Heart right ventricle (tissue), 16 donors: ENCODE data around the gene ZNF784. TPM values are rescaled to one million over a fixed set of nuclear protein-coding genes. Genes with fewer than 3 reads are reported as not detected.

Source experiments
- ATAC-seq, 8 donors: fragments of 200-7000 bp; cut with Tn5 transposase; one replicate each; pipeline ENCODE4 v1.9.1; 2020; ENCODE audit warnings: mild to moderate bottlenecking in 8 of 8, moderate library complexity in 8 of 8, moderate number of reproducible peaks in 1 of 8
- DNase-seq, 2 donors: peaks; one replicate each; pipeline ENCODE4 v3.0.0-alpha.2; 2020
- H3K27ac ChIP-seq, 10 donors: fragments of 200-600 bp; sonication (generic) in 2 of 10; one replicate each; pipeline versions ENCODE4 v1.5.0 to v1.8.0; 2020 to 2022; ENCODE audit warnings: mild to moderate bottlenecking in 3 of 10
- H3K27me3 ChIP-seq, 7 donors: fragments of 200-600 bp; one replicate each; pipeline ENCODE4 v1.8.0; 2021 to 2022; ENCODE audit warnings: mild to moderate bottlenecking in 2 of 7
- H3K36me3 ChIP-seq, 9 donors: fragments of 200-600 bp; sonication (generic) in 1 of 9; one replicate each; pipeline versions ENCODE4 v1.5.0 to v1.8.0; 2020 to 2022; ENCODE audit warnings: mild to moderate bottlenecking in 2 of 9
- H3K4me1 ChIP-seq, 9 donors: fragments of 200-600 bp; sonication (generic) in 1 of 9; one replicate each; pipeline versions ENCODE4 v1.5.0 to v1.8.0; 2020 to 2022; ENCODE audit warnings: mild to moderate bottlenecking in 4 of 9
- H3K4me3 ChIP-seq, 10 donors: fragments of 200-600 bp; sonication (generic) in 2 of 10; one replicate each; pipeline versions ENCODE4 v1.5.0 to v1.8.0; 2020 to 2022; ENCODE audit warnings: mild to moderate bottlenecking in 7 of 10, moderate library complexity in 2 of 10
- H3K9me3 ChIP-seq, 11 donors: fragments of 200-600 bp in 10 of 11; sonication (generic) in 2 of 11; one replicate each; pipeline versions ENCODE4 v1.5.0 to v1.8.0; 2013 to 2022; ENCODE audit warnings: mild to moderate bottlenecking in 2 of 11, control low read depth in 1 of 11, moderate library complexity in 1 of 11
- CTCF ChIP-seq, 9 donors: fragments of 200-600 bp; sonication (generic) in 2 of 9; IDR thresholded peaks; one replicate each; pipeline versions ENCODE4 v1.5.0 to v1.8.0; 2021 to 2022; ENCODE audit warnings: antibody characterized with exemption in 9 of 9, mild to moderate bottlenecking in 5 of 9, moderate library complexity in 1 of 9
- WGBS, 2 donors: extraction: QIAGEN DNeasy Blood & Tissue Kit; methylation state at CpG; one replicate each; pipeline ENCODE4 v1.1.7; 2013; ENCODE audit warnings: inconsistent platforms in 1 of 2; 5-methylcytosine and 5-hydroxymethylcytosine counted together
- intact Hi-C, 10 donors: fragments of 100-400 bp; cut with DNase I; formaldehyde crosslinking; loops; one replicate each; pipeline versions ENCODE4 v1.11.1 to v1.14.2; 2022
- polyA plus RNA-seq, 2 donors: library from polyadenylated mRNA; stranded (reverse); fragments of 200-250 nt; gene quantifications; one replicate each; pipeline ENCODE4 v1.2.3, GENCODE V29; 2013
- total RNA-seq, 10 donors: library from RNA; stranded (reverse); fragmentation: NEBNext Ultra II Directional in 3 of 10; extraction: Animal tissue kit (Norgen Biotek cat#: 25700) in 3 of 10; gene quantifications; one replicate each; pipeline versions ENCODE4 v1.2.1 to v1.2.4, GENCODE V29; 2021 to 2023
- donor health status: Arrhythmogenic right ventricular cardiomyopathy.
- donor health status: ischemic (EF 13 %, LVEDD 7.1; RV severe dilation, severe dysfunction).
- donor health status: healthy with polysubstance abuse.
- donor health status: DM: no; HTN: yes; CAD: no.
- donor health status: DM: no; HTN: no; CAD: no.
- donor health status: ischemic (EF 25% LVEDD 6.9; RV normal size, moderate dysfunction).
- donor health status: ischemic (EF 25% LVEDD 5.7; RV mildly dilated, moderate dysfunction).
- donor health status: healthy.
- donor health status: DM: yes; HTN: yes; CAD: no.
- donor health status: Ischemic cardiomyopathy.
- donor health status: ischemic (EF 35%, LVEDD 5.7; RV mildly dilated, moderate dysfunction).
- donor health status: nonischemic (EF 11% LVEDD 7.7; RV severe dilation, severe dysfunction).
- donor health status: DM: yes; HTN: yes; CAD: no.
- donor health status: PGD.
- donor health status: ischemic (EF 29% LVEDD 5.4; RV normal size, mild dysfunction).
- donor health status: nonischemic (EF 23%, LVEDD 6.1; RV moderate dilation, normal function).

Gene ZNF784
- total and polyA plus RNA-seq, 12 donors: 6.4 to 16.4 (median 11.8) TPM

DNA sequence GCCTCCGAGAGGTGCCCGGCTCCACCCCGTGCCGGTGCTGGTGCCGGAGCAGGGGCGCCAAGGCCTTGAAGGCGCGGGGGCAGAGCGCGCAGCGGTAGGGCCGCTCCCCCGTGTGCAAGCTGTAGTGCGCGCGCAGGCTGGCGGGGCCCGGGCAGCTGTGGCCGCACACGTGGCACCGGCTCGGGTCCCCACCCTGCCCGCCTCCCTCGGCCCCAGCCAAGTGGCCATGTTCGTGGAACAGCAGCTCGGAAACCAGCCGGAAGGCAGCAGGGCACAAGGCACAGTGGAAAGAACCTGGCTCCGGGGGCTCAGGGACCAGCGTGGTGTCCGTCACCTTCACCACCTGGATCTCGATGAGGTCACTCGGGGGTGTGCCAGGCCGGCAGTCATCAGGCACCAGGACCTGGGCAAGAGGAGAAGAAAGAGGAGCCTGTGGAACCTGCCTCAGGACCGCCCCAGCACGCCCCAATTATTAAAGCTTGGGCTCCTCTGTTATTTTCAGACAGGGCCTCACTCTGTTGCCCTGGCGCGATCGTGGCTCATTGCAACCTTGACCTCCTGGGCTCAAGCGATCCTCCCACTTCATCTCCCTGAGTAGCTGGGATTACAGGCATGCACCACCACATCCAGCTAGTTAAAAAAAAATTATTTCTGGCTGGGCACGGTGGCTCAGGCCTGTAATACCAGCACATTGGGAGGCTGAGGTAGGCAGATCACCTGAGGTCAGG is 2.0 kb downstream of the ZNF784 start:
- WGBS, 2 donors: 91 to 93% methylated on average over 40 of the region's 40 CpGs
- H3K9me3 ChIP-seq: no peaks in the 10 kb centered on the region
- H3K36me3 ChIP-seq: peaks cover 0 to 28% (median 8%) of the 10 kb centered on the region in 9 donors
- ATAC-seq (peak in 1 of 8 donors; percentile 8), DNase-seq (no peak)
- H3K4me3 ChIP-seq: no peak overlapping the region
- TF ChIP-seq CTCF (IDR thresholded peaks at IDR 0.05): no peak
- peak overlapping the region in 4 of 10 donors; percentile 7 to 94 (median 52) for H3K27ac ChIP-seq
- intact Hi-C loops: no loop called here
- peaks cover 5 to 52% (median 15%) of the 10 kb centered on the region in 9 donors for H3K4me1 ChIP-seq
- H3K27me3 ChIP-seq: no peaks in the 10 kb centered on the region

- TF ChIP-seq CTCF (IDR thresholded peaks at IDR 0.05): no peak
- DNase-seq: peak in 1 of 2 donors; percentile 27
- Histone ChIP-seq H3K27me3 (no peaks in the 10 kb centered on the region), H3K4me3 (no peak overlapping the region), H3K36me3 (peaks cover 0 to 35% (median 8%) of the 10 kb centered on the region in 9 donors), H3K4me1 (peaks cover 5 to 52% (median 15%) of the 10 kb centered on the region in 9 donors), H3K27ac (peak overlapping the region in 1 of 10 donors; percentile 94), H3K9me3 (no peaks in the 10 kb centered on the region)
- intact Hi-C loops: no loop called here
- 95 to 96% methylated on average over 55 of the region's 55 CpGs for WGBS, 2 donors
- ATAC-seq: peak in 1 of 8 donors; percentile 3
Observed at GRCh38 chr19:55621673-55622231, 2.6 kb downstream of the ZNF784 start.

GRCh38 chr19:55621205-55621672 is 3.1 kb downstream of the ZNF784 start:
- H3K36me3 ChIP-seq: peaks cover 4 to 40% (median 13%) of the 10 kb centered on the region in 9 donors
- 86 to 87% methylated on average over 9 of the region's 9 CpGs for WGBS, 2 donors
- H3K9me3 ChIP-seq: no peaks in the 10 kb centered on the region
- no peak overlapping the region for H3K27ac ChIP-seq
- H3K27me3 ChIP-seq: no peaks in the 10 kb centered on the region
- no peak for TF ChIP-seq CTCF (IDR thresholded peaks at IDR 0.05)
- DNase-seq (no peak), ATAC-seq (no peak)
- H3K4me1 ChIP-seq: peaks cover 5 to 52% (median 15%) of the 10 kb centered on the region in 9 donors
- H3K4me3 ChIP-seq: no peak overlapping the region
- intact Hi-C loops: no loop called here

GRCh38 chr19:55620410-55621204 is 3.8 kb downstream of the ZNF784 start:
- Histone ChIP-seq H3K27me3 (no peaks in the 10 kb centered on the region), H3K4me1 (peaks cover 5 to 52% (median 15%) of the 10 kb centered on the region in 9 donors), H3K9me3 (no peaks in the 10 kb centered on the region), H3K27ac (peak overlapping the region in 1 of 10 donors; percentile 56), H3K36me3 (peaks cover 9 to 46% (median 18%) of the 10 kb centered on the region in 9 donors), H3K4me3 (no peak overlapping the region)
- ATAC-seq: no peak
- WGBS, 2 donors: 91 to 92% methylated on average over 12 of the region's 12 CpGs
- no peak for TF ChIP-seq CTCF (IDR thresholded peaks at IDR 0.05)
- no peak for DNase-seq
- intact Hi-C loops: no loop called here
